ENCODE measurements around the gene CHMP4B.

- TF ChIP-seq CTCF (IDR thresholded peaks at IDR 0.05; ENCODE audit: low read depth, low read length, poor library complexity, severe bottlenecking): no peak
- no peak for TF ChIP-seq EZH2phosphoT487 (IDR thresholded peaks at IDR 0.05; ENCODE audit: borderline replicate concordance, low read length)
Observed at GRCh38 chr20:33811776-33812151, 616 bp downstream of the CHMP4B start.
